ENCODE results near the gene CD33. TPM values are rescaled to one million over a fixed set of nuclear protein-coding genes. Genes with fewer than 3 reads are reported as not detected.

The CD33 gene
- total RNA-seq, 1 experiment from 2014 or later = 0.35 TPM

DNA sequence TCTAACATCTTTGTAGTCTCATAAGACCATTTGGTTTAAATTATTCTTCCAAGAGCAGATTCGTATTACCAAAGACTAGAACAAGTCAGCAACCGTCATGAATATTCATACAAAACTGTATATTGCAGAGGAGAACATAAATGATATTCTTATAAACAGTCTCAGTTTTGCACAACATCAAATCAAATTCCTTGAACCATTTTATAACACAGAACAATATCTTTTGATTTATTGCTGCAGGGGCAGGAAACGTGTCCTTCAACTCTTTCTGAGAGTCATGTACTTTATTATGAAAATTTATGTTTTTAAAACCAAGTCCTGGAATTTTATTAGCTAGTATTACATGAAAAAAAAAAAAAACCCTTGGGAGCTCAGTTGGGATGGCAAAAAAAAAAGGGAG lies 52.2 kb downstream of the CD33 start:
- Histone ChIP-seq H2AFZ (ENCODE audit: low read length) (no peak overlapping the region), H3K27me3 (ENCODE audit: insufficient read depth, low read length) (peaks cover 3% of the 10 kb centered on the region; the same call in 1 of the 2 replicates), H4K5ac (ENCODE audit: insufficient read length, low read depth, low read length) (no peak overlapping the region), H3T11ph (ENCODE audit: low read length) (no peak overlapping the region), H3K56ac (ENCODE audit: insufficient read length, low read depth, low read length) (no peak overlapping the region), H3K4ac (ENCODE audit: low read depth, low read length) (no peak overlapping the region), H3K27ac (ENCODE audit: insufficient read length, low read depth, low read length) (no peak overlapping the region), H3K9me3 (ENCODE audit: control insufficient read depth, low read depth, low read length) (no peaks in the 10 kb centered on the region), H3K79me1 (ENCODE audit: insufficient read depth, low read depth, low read length, poor library complexity, severe bottlenecking) (no peaks in the 10 kb centered on the region), H3K14ac (ENCODE audit: insufficient read depth, low read length) (no peak overlapping the region), H3K18ac (ENCODE audit: insufficient read length, low read depth, low read length) (no peak overlapping the region), H2BK15ac (ENCODE audit: low read depth, low read length) (no peak overlapping the region), H3K23ac (ENCODE audit: insufficient read length, low read depth, low read length) (no peak overlapping the region), H4K91ac (ENCODE audit: insufficient read length, low read depth, low read length) (no peak overlapping the region), H3K4me1 (ENCODE audit: insufficient read depth, low read length) (no peaks in the 10 kb centered on the region), H4K8ac (replicated peaks; ENCODE audit: insufficient read length, low read depth, low read length) (no peak overlapping the region), H3K79me2 (ENCODE audit: insufficient read depth, low read length) (no peaks in the 10 kb centered on the region), H2BK20ac (ENCODE audit: low read depth, low read length, poor library complexity, severe bottlenecking) (no peak overlapping the region), H2BK120ac (ENCODE audit: low read depth, low read length, poor library complexity, severe bottlenecking) (no peak overlapping the region), H3K23me2 (ENCODE audit: insufficient read length, low read depth, low read length, poor library complexity, severe bottlenecking) (no peaks in the 10 kb centered on the region), H2BK5ac (ENCODE audit: insufficient read length, low read length) (no peak overlapping the region), H4K20me1 (ENCODE audit: control insufficient read depth, insufficient read depth, insufficient read length) (no peaks in the 10 kb centered on the region), H2BK12ac (ENCODE audit: insufficient read length, low read depth, low read length) (no peak overlapping the region), H3K9ac (ENCODE audit: extremely low read depth, insufficient read length, low read length) (no peak overlapping the region), H2AK5ac (ENCODE audit: insufficient read length, low read length) (no peak overlapping the region), H3K4me2 (ENCODE audit: insufficient read depth, insufficient read length, low read length) (no peak overlapping the region)
- Mint-ChIP-seq H3K27ac (no peak overlapping the region), H3K27me3 (ENCODE audit: low read depth) (peaks cover 14% of the 10 kb centered on the region), H3K36me3 (ENCODE audit: insufficient read depth in 1 of 3, low read depth in 3 of 3) (no peaks in the 10 kb centered on the region), H3K9me3 (peaks cover 0 to 22% of the 10 kb centered on the region in 2 experiments; a peak in 3 of 5 replicates), H3K4me1 (peaks cover 0 to 5% of the 10 kb centered on the region in 2 experiments; a peak in 1 of 4 replicates), H3K4me3 (no peak overlapping the region)
- DNase-seq = no peak
- no CpG with 5 or more reads among the region's 3 CpGs for WGBS (ENCODE audit: extremely low coverage, insufficient read length, low lambda C conversion rate)
- TF ChIP-seq, protein P1, sequence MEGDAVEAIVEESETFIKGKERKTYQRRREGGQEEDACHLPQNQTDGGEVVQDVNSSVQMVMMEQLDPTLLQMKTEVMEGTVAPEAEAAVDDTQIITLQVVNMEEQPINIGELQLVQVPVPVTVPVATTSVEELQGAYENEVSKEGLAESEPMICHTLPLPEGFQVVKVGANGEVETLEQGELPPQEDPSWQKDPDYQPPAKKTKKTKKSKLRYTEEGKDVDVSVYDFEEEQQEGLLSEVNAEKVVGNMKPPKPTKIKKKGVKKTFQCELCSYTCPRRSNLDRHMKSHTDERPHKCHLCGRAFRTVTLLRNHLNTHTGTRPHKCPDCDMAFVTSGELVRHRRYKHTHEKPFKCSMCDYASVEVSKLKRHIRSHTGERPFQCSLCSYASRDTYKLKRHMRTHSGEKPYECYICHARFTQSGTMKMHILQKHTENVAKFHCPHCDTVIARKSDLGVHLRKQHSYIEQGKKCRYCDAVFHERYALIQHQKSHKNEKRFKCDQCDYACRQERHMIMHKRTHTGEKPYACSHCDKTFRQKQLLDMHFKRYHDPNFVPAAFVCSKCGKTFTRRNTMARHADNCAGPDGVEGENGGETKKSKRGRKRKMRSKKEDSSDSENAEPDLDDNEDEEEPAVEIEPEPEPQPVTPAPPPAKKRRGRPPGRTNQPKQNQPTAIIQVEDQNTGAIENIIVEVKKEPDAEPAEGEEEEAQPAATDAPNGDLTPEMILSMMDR (conservative IDR thresholded peaks at IDR 0.05) = no peak

All from H9 (cell line).